8988T (cell line): ENCODE data around the gene HACD1.

Experiments used
- DNase-seq: peaks from one replicate; pipeline ENCODE4 v3.0.0; 2011

Gene HACD1

DNA sequence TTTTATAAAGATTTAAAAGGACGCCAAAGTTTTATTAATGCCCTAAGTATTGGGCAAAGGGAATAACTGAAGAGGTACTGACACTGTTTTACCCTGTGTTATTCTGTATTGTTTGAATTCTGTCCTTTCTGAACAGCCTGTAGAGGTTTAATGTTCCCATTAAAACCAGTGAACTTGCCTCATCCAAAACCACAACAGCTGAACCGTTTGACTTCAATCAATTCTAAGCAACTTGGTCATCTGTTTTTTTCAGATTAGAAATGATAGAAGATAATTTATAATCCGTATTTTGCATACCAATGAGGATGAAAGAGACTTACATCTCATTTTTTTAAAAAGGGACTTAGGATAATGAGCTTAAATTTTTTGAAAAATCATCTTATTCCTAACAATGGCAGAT is 40.4 kb downstream of the HACD1 start:
- no peak for DNase-seq

GRCh38 chr10:17564911-17565310 is 52.3 kb downstream of the HACD1 start:
- DNase-seq, result no peak

GRCh38 chr10:17563452-17563851 is 53.7 kb downstream of the HACD1 start:
- DNase-seq, result no peak

- DNase-seq, result no peak
Measured at GRCh38 chr10:17562614-17563013, 54.6 kb downstream of the HACD1 start.

DNA sequence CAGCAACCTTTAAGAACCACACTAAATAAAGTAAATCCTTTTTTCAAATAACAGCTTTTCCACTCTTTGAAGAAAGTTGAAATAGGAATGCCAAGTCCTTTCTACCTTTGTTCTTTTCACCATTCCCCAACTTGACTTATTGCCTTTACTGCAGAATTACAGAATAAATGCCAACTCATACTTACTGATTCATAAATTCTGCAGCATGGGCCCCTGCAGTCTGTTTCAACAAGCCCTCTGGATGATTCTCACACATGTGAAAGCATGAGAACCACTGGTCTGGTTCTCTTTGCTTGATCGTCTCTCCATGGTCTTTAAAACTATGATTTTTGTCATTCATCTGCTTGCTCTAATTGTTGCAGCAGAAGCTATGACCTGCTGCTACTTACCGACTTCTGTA is 56.1 kb downstream of the HACD1 start:
- no peak for DNase-seq

DNA sequence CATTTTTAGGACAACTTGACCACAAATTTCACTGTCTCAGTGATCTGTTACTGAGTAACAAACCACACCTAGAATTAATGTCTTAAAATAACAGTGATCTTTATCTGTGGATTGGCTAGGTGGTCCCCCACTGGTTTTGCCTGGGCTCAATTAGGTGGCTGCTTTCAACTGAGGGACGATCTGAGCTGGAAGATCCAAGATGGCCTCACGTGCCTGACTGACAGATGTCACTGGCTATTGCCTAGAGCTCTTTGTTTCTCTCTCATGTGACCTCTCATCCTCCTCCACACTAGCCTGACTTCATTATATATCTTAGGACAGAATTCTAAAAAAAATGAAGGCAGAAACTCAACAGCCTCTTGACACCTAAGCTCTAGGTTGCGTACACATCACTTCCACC is 59.7 kb downstream of the HACD1 start:
- DNase-seq, result no peak

DNA sequence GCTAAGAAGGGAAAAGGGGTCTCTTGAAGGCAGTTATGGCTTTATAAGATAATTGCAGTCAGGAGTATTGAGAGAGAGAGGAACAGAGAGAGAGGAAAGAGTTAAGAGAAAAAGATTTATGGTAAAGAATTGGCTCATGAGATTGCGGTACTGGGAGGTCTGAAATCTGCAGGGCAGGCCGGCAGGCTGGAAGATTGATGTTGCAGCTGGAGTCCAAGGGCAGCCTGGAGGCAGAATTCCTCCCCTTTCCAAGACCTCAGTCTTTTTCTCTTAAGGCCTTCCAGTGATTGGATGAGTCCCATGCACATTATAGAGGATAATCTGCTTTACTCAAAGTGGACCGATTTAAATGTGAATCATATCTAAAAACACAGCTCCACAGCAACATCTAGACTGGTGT is 68.4 kb downstream of the HACD1 start:
- DNase-seq, result no peak

DNA sequence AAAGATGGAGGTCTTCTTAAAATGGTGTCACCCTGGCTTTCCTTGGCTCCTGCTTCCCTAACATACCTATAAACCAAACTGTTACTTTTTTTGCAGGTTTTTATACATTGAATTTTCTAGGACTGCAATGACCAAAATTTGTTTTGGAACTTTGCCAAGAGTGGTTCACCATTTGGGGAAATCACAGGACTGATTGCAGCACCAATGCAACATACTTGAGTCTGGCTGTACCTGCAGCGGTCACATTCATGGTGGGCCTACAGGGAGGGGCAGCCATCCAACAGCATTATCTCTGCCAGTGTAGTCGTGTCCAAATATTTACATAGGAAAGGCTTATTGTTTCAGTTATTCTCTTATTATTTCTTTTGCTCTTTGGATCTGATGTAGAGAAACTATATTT is 69.0 kb downstream of the HACD1 start:
- DNase-seq, result no peak

GRCh38 chr10:17547060-17547459 is 70.1 kb downstream of the HACD1 start:
- no peak for DNase-seq

- DNase-seq, result no peak
Measured at GRCh38 chr10:17544465-17544864, 72.7 kb downstream of the HACD1 start.
